Measurements from ENCODE around the gene CCL27. TPM values are rescaled to one million over a fixed set of nuclear protein-coding genes. Genes with fewer than 3 reads are reported as not detected.

Gene CCL27
- total RNA-seq, 1 donor from 2014 or later: not detected

- ATAC-seq (peak; percentile 94), DNase-seq (peak; percentile 93)
- Histone ChIP-seq H3K4me1 (no peaks in the 10 kb centered on the region), H3K9me3 (no peaks in the 10 kb centered on the region), H3K27me3 (no peaks in the 10 kb centered on the region), H3K27ac (peak overlapping the region; percentile 33), H3K36me3 (no peaks in the 10 kb centered on the region), H3K4me3 (peak overlapping the region; percentile 62)
- intact Hi-C loops (cut with DNase I): no loop called here
- TF ChIP-seq CTCF (IDR thresholded peaks at IDR 0.05): peak; percentile 99
These were observed 39.6 kb upstream of the CCL27 start for GRCh38 chr9:34701769-34702736.

- TF ChIP-seq CTCF (IDR thresholded peaks at IDR 0.05): peak; percentile 94
- Histone ChIP-seq H3K27me3 (no peaks in the 10 kb centered on the region), H3K9me3 (no peaks in the 10 kb centered on the region), H3K4me3 (peak overlapping the region; percentile 62), H3K4me1 (no peaks in the 10 kb centered on the region), H3K36me3 (no peaks in the 10 kb centered on the region), H3K27ac (peak overlapping the region; percentile 33)
- ATAC-seq (peak; percentile 96), DNase-seq (peak; percentile 89)
- intact Hi-C loops (cut with DNase I): no loop called here
These were observed 38.7 kb upstream of the CCL27 start for GRCh38 chr9:34701023-34701768.

DNA sequence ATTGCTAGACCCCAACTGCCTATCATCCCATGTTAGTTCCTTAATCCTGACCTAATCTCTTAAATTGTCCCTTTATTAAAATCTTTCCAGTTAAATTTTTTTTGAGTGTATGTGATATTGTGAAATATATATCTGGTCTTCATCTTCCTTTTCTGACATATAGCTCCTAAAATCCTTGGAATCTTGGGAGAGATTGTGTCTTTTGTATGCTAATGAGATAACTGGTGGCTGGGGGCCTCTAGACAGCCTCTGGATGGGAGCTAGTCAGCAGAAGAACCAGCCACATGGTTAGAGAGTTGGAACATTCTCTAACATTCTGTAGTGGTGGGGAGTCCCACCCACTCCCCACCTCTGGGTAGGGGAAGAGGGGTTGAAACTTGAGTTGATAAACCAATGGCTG is 32.4 kb upstream of the CCL27 start:
- Histone ChIP-seq H3K9me3 (no peaks in the 10 kb centered on the region), H3K4me3 (no peak overlapping the region), H3K4me1 (peaks cover 4% of the 10 kb centered on the region), H3K27ac (no peak overlapping the region), H3K27me3 (no peaks in the 10 kb centered on the region), H3K36me3 (no peaks in the 10 kb centered on the region)
- intact Hi-C loops (cut with DNase I): no loop called here
- no peak for TF ChIP-seq CTCF (IDR thresholded peaks at IDR 0.05)
- DNase-seq (no peak), ATAC-seq (no peak)

DNA sequence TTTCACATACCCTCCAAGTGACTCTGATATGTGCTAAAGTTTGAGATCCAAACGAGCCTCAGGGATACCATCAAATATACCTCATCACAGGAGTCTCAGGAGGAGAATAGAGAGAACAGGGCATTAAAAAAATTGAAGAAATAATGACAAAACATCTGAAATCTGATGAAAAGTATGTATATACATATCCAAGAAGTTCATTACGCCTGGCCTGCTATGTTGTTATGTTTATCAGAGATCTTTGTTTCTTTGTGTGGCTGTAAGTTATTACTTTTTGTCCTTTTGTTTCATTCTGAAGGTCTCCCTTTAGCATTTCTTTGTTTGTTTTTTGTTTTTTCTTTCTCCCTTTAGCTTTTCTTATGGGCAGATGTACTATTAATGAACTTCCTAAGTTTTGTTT is 31.1 kb upstream of the CCL27 start:
- Histone ChIP-seq H3K27ac (no peak overlapping the region), H3K4me3 (no peak overlapping the region), H3K9me3 (no peaks in the 10 kb centered on the region), H3K27me3 (no peaks in the 10 kb centered on the region), H3K4me1 (peaks cover 4% of the 10 kb centered on the region), H3K36me3 (no peaks in the 10 kb centered on the region)
- DNase-seq (no peak), ATAC-seq (no peak)
- TF ChIP-seq CTCF (IDR thresholded peaks at IDR 0.05): no peak
- intact Hi-C loops (cut with DNase I): no loop called here

DNA sequence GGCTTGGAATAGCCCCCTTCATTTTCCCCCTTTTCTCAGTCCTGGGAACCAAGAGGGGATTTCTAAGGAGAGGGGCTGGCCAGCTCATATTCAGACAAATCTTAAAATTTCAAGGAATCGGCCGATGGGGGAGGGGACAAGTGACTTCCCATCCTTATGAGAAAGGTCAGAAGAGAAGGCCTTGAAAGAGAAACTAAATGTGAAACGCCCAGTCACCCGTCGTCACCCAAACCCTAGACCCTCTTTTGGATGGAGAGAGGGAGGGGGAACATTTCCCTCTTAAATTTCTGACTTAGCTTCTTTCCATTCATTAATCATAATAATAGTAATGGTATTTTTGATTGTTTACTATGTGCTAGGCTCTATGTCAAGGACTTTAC is 29.5 kb upstream of the CCL27 start:
- Histone ChIP-seq H3K27ac (no peak overlapping the region), H3K27me3 (no peaks in the 10 kb centered on the region), H3K9me3 (no peaks in the 10 kb centered on the region), H3K4me3 (no peak overlapping the region), H3K4me1 (peaks cover 4% of the 10 kb centered on the region), H3K36me3 (no peaks in the 10 kb centered on the region)
- intact Hi-C loops (cut with DNase I): no loop called here
- TF ChIP-seq CTCF (IDR thresholded peaks at IDR 0.05): no peak
- ATAC-seq (no peak), DNase-seq (no peak)
